K562 (cell line): ENCODE measurements around the gene PAFAH1B2. TPM values are rescaled to one million over a fixed set of nuclear protein-coding genes. Genes with fewer than 3 reads are reported as not detected.
A peak's percentile ranks its signal among the peaks of the same experiment; 100 is the strongest.

Experiments used
- ASH1L ChIP-seq: fragments of 450-650 bp; IDR thresholded peaks from 2 replicates; pipeline ENCODE4 v1.6.1; 2018; ENCODE audit warnings: borderline replicate concordance, mild to moderate bottlenecking, low read depth; ENCODE audit not compliant: partially characterized antibody
- ATF1 ChIP-seq, 2 experiments: fragments of 450-650 bp in 1 of 2; IDR thresholded peaks; 2 replicates each; pipeline ENCODE4 v1.6.1; 2016; ENCODE audit warnings: missing compliant biosample characterization in 1 of 2, missing genetic modification characterization in 1 of 2
- BRD4 ChIP-seq: fragments of 200-600 bp; sonication (generic); IDR thresholded peaks from 2 replicates; pipeline ENCODE4 v1.6.1; 2017; ENCODE audit warnings: inconsistent platforms
- CBFA2T3 ChIP-seq: fragments of 450-650 bp; IDR thresholded peaks from 2 replicates; pipeline ENCODE4 v1.6.1; 2017
- GABPA ChIP-seq: fragments of 200-800 bp; sonication (Bioruptor generic); conservative IDR thresholded peaks from 2 replicates; pipeline ENCODE4 v1.6.1; 2016; ENCODE audit warnings: low read depth, missing genetic modification characterization, missing compliant biosample characterization
- HMG20A ChIP-seq: fragments of 450-650 bp; formaldehyde crosslinking; conservative IDR thresholded peaks from 2 replicates; pipeline ENCODE4 v1.4.0; 2020; ENCODE audit warnings: mild to moderate bottlenecking, mixed read lengths
- JUN ChIP-seq, 2 experiments: sonication (generic) in 1 of 2; formaldehyde crosslinking in 1 of 2; IDR thresholded peaks; 2 replicates each; pipeline versions ENCODE4 v1.6.1 to v1.8.0; 2012 to 2022; ENCODE audit warnings: borderline replicate concordance in 2 of 2, mild to moderate bottlenecking in 2 of 2, improper control_type of control experiment in 1 of 2, low read depth in 1 of 2, low read length in 1 of 2, missing genetic modification reagents in 1 of 2
- L3MBTL2 ChIP-seq: fragments of 450-650 bp; IDR thresholded peaks from 2 replicates; pipeline ENCODE4 v1.6.1; 2016; ENCODE audit warnings: mild to moderate bottlenecking, moderate library complexity
- MCM3 ChIP-seq: fragments of 450-650 bp; IDR thresholded peaks from 2 replicates; pipeline ENCODE4 v1.6.1; 2016
- POLR2A ChIP-seq: fragments of 450-650 bp; conservative IDR thresholded peaks from 2 replicates; pipeline ENCODE4 v1.6.1; 2016
- POLR3A ChIP-seq: IDR thresholded peaks from 2 replicates; pipeline ENCODE4 v1.6.1; 2011; ENCODE audit warnings: borderline replicate concordance, mild to moderate bottlenecking, moderate library complexity; ENCODE audit not compliant: insufficient read length, insufficient read depth; ENCODE audit errors: extremely low read depth
- RBFOX2 ChIP-seq: fragments of 200-400 bp; formaldehyde crosslinking; IDR thresholded peaks from 2 replicates; pipeline ENCODE4 v1.6.1; 2017; ENCODE audit warnings: low read depth, mild to moderate bottlenecking, low read length, moderate library complexity
- RBM17 ChIP-seq: fragments of 200-400 bp; formaldehyde crosslinking; IDR thresholded peaks from 2 replicates; pipeline ENCODE4 v1.6.1; 2017; ENCODE audit warnings: low read depth, mild to moderate bottlenecking, low read length, borderline replicate concordance
- SP2 ChIP-seq: IDR thresholded peaks from 2 replicates; pipeline ENCODE4 v1.6.1; 2011; ENCODE audit warnings: mild to moderate bottlenecking, low read depth, low read length, moderate library complexity; ENCODE audit not compliant: poor library complexity, severe bottlenecking; ENCODE audit errors: extremely low read depth
- SRSF1 ChIP-seq: fragments of 200-400 bp; formaldehyde crosslinking; IDR thresholded peaks from 2 replicates; pipeline ENCODE4 v1.6.1; 2017; ENCODE audit warnings: mild to moderate bottlenecking, low read depth, low read length, moderate library complexity
- SRSF3 ChIP-seq: fragments of 200-400 bp; formaldehyde crosslinking; IDR thresholded peaks from 2 replicates; pipeline ENCODE4 v1.6.1; 2016; ENCODE audit warnings: mild to moderate bottlenecking, low read length, moderate library complexity; ENCODE audit not compliant: insufficient read depth
- TGIF2 ChIP-seq: sonication (generic); formaldehyde crosslinking; IDR thresholded peaks from 2 replicates; pipeline ENCODE4 v1.8.1; 2022; ENCODE audit warnings: mild to moderate bottlenecking, missing genetic modification reagents, moderate library complexity
- ZNF121 ChIP-seq: sonication (generic); formaldehyde crosslinking; conservative IDR thresholded peaks from 2 replicates; pipeline ENCODE4 v1.8.0; 2022; ENCODE audit warnings: missing genetic modification reagents
- ZNF23 ChIP-seq: fragments of 250-450 bp; sonication (Bioruptor Pico); IDR thresholded peaks from 2 replicates; pipeline ENCODE4 v1.4.0; 2020; ENCODE audit warnings: mild to moderate bottlenecking
- ZNF431 ChIP-seq: sonication (generic); formaldehyde crosslinking; IDR thresholded peaks from 2 replicates; pipeline ENCODE4 v1.8.0; 2022; ENCODE audit warnings: mild to moderate bottlenecking, missing genetic modification reagents
- ZNF764 ChIP-seq: fragments of 250-450 bp; sonication (Bioruptor Pico); IDR thresholded peaks from 2 replicates; pipeline ENCODE4 v1.4.0; 2020; ENCODE audit warnings: low read depth, mild to moderate bottlenecking, moderate library complexity
- ZNF766 ChIP-seq: fragments of 200-800 bp; sonication (Bioruptor generic); conservative IDR thresholded peaks from 2 replicates; pipeline ENCODE4 v1.6.1; 2016; ENCODE audit warnings: missing genetic modification characterization, missing compliant biosample characterization
- polyA plus RNA-seq, 8 experiments: library from polyadenylated mRNA; depleted of rRNA in 4 of 8; stranded (reverse) in 5 of 8; unstranded in 3 of 8; fragments of >200 nt; fragmentation: Nextera tagmentation in 2 of 8; fragmentation: Illumina TruSeq in 1 of 8; extraction: Ambion mirVana in 2 of 8; extraction: Trizol in 1 of 8; gene quantifications; 2 replicates each; pipeline versions ENCODE4 v1.2.1 to v1.2.3, GENCODE V29; 2011 to 2014; ENCODE audit warnings: inconsistent platforms in 1 of 8, missing spikeins in 1 of 8
- total RNA-seq, 7 experiments: library from RNA; depleted of rRNA in 6 of 7; stranded (reverse); fragments of >200 nt in 6 of 7; fragmentation: Illumina TruSeq in 2 of 7; extraction: Trizol in 2 of 7; gene quantifications; 2 replicates each; pipeline versions ENCODE4 v1.2.1 to v1.2.3, GENCODE V29; 2011 to 2021; ENCODE audit warnings: low replicate concordance in 1 of 7
- TF ChIP-seq, protein P1 (sequence below): fragments of 450-650 bp; formaldehyde crosslinking; IDR thresholded peaks from 2 replicates; pipeline ENCODE4 v1.4.0; 2020; ENCODE audit warnings: mild to moderate bottlenecking, moderate library complexity
- TF ChIP-seq, protein P2 (sequence below): sonication (generic); formaldehyde crosslinking; IDR thresholded peaks from 2 replicates; pipeline ENCODE4 v1.8.1; 2023; ENCODE audit warnings: mild to moderate bottlenecking, missing genetic modification reagents

Gene PAFAH1B2
- total and polyA plus RNA-seq, 9 of the 15 experiments (the other 6 are each of a cell fraction or from before 2014, with no cell fraction given), result 27.8 to 94.7 (median 64.9) TPM

DNA sequence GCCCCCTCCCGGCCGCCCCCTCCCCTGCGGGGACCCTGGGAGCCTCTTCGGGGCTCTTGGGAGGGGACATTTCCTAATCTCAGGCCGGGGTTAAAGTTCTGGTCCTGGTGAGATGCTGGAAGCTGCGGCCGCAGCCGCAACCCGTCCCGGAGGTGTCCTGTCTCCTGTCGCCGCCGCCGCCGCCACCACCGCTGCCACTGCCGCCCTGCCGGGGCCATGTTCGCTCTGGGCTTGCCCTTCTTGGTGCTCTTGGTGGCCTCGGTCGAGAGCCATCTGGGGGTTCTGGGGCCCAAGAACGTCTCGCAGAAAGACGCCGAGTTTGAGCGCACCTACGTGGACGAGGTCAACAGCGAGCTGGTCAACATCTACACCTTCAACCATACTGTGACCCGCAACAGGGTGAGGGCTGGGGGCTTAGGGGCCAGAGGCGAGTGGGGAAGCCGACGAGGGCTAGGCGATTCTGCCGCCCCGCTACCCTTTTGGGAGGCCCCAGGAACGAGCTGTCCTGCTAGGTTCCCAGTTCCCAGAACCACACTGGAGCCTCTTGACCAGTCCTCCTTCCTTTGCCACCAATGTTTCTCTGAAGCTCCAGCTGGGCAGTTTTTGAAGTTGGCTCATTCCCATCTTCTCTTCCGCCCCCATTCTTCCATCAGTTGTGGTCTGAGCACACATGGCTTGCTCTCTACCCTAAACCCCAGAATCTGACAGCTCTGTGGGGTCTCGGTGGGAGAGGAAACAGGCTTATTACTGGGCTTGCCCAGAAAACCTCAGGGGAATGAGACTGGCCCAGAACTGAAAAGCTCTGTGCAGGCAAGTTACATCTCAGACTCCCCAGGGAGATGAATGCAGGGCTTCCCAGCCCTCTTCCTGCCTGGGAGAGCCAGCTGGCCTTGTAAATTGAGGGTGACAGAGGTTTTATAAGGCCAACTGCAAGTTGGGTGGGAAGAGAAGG, 35.2 kb downstream of the PAFAH1B2 start (continued):
- TF ChIP-seq, protein P1, sequence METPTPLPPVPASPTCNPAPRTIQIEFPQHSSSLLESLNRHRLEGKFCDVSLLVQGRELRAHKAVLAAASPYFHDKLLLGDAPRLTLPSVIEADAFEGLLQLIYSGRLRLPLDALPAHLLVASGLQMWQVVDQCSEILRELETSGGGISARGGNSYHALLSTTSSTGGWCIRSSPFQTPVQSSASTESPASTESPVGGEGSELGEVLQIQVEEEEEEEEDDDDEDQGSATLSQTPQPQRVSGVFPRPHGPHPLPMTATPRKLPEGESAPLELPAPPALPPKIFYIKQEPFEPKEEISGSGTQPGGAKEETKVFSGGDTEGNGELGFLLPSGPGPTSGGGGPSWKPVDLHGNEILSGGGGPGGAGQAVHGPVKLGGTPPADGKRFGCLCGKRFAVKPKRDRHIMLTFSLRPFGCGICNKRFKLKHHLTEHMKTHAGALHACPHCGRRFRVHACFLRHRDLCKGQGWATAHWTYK, result no peak
- TF ChIP-seq ZNF121 (CRISPR knock-in tag), result no peak
- no peak for TF ChIP-seq ASH1L
- no peak for TF ChIP-seq ZNF764 (CRISPR knock-in tag)
- no peak for TF ChIP-seq RBM17
- TF ChIP-seq SRSF3, result no peak
- peak; percentile 55; the same call in 1 of the 2 replicates for TF ChIP-seq RBFOX2
- TF ChIP-seq ZNF766 (CRISPR knock-in tag), result no peak
- no peak for TF ChIP-seq GABPA
- TF ChIP-seq TGIF2 (CRISPR knock-in tag), result no peak
- TF ChIP-seq MCM3, result no peak
- TF ChIP-seq, protein P2, sequence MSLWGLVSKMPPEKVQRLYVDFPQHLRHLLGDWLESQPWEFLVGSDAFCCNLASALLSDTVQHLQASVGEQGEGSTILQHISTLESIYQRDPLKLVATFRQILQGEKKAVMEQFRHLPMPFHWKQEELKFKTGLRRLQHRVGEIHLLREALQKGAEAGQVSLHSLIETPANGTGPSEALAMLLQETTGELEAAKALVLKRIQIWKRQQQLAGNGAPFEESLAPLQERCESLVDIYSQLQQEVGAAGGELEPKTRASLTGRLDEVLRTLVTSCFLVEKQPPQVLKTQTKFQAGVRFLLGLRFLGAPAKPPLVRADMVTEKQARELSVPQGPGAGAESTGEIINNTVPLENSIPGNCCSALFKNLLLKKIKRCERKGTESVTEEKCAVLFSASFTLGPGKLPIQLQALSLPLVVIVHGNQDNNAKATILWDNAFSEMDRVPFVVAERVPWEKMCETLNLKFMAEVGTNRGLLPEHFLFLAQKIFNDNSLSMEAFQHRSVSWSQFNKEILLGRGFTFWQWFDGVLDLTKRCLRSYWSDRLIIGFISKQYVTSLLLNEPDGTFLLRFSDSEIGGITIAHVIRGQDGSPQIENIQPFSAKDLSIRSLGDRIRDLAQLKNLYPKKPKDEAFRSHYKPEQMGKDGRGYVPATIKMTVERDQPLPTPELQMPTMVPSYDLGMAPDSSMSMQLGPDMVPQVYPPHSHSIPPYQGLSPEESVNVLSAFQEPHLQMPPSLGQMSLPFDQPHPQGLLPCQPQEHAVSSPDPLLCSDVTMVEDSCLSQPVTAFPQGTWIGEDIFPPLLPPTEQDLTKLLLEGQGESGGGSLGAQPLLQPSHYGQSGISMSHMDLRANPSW (CRISPR knock-in tag), result no peak
- TF ChIP-seq ZNF431 (CRISPR knock-in tag), result no peak
- TF ChIP-seq ATF1 (CRISPR knock-in tag; IDR thresholded peaks at IDR 0.05), result no peak
- TF ChIP-seq ATF1 (tag; IDR thresholded peaks at IDR 0.05), result no peak
- no peak for TF ChIP-seq BRD4
- no peak for TF ChIP-seq SRSF1
- TF ChIP-seq CBFA2T3, result no peak
- TF ChIP-seq HMG20A (CRISPR knock-in tag), result no peak
- no peak for TF ChIP-seq L3MBTL2
- no peak for TF ChIP-seq JUN (IDR thresholded peaks at IDR 0.05; ENCODE audit: borderline replicate concordance, low read depth, low read length)
- no peak for TF ChIP-seq JUN (CRISPR knock-in tag; IDR thresholded peaks at IDR 0.05; ENCODE audit: borderline replicate concordance)
- no peak for TF ChIP-seq POLR3A
- TF ChIP-seq SP2, result no peak
- no peak for TF ChIP-seq ZNF23 (CRISPR knock-in tag)
- TF ChIP-seq POLR2A, result no peak
